ENCODE measurements around the gene LMO7.

The LMO7 gene

GRCh38 chr13:75744127-75744526 lies 108.0 kb downstream of the LMO7 start:
- TF ChIP-seq NFIC (IDR thresholded peaks at IDR 0.05) (no peak), TCF12 (IDR thresholded peaks at IDR 0.05; ENCODE audit: low read depth) (no peak), TEAD4 (IDR thresholded peaks at IDR 0.05) (no peak), CEBPB (IDR thresholded peaks at IDR 0.05) (no peak), TAF1 (IDR thresholded peaks at IDR 0.05; ENCODE audit: low read depth) (no peak), ZBTB7A (IDR thresholded peaks at IDR 0.05; ENCODE audit: low read depth) (no peak), CREB1 (IDR thresholded peaks at IDR 0.05; ENCODE audit: low read depth) (no peak), RAD21 (IDR thresholded peaks at IDR 0.05; ENCODE audit: low read depth) (no peak), YY1 (IDR thresholded peaks at IDR 0.05; ENCODE audit: low read depth) (no peak), FOXM1 (IDR thresholded peaks at IDR 0.05; ENCODE audit: borderline replicate concordance, low read depth) (no peak), MAX (IDR thresholded peaks at IDR 0.05) (no peak), EGR1 (IDR thresholded peaks at IDR 0.05) (no peak)

GRCh38 chr13:75745387-75745786 lies 109.3 kb downstream of the LMO7 start:
- no peak for TF ChIP-seq NFIC (IDR thresholded peaks at IDR 0.05)
- no peak for TF ChIP-seq FOXM1 (IDR thresholded peaks at IDR 0.05; ENCODE audit: borderline replicate concordance, low read depth)
- no peak for TF ChIP-seq YY1 (IDR thresholded peaks at IDR 0.05; ENCODE audit: low read depth)
- no peak for TF ChIP-seq REST (IDR thresholded peaks at IDR 0.05; ENCODE audit: low read depth)
- TF ChIP-seq USF1 (IDR thresholded peaks at IDR 0.05) = no peak
- no peak for TF ChIP-seq TCF12 (IDR thresholded peaks at IDR 0.05; ENCODE audit: low read depth)
- no peak for TF ChIP-seq EP300 (IDR thresholded peaks at IDR 0.05; ENCODE audit: borderline replicate concordance)
- no peak for TF ChIP-seq ZBTB7A (IDR thresholded peaks at IDR 0.05; ENCODE audit: low read depth)
- TF ChIP-seq CEBPB (IDR thresholded peaks at IDR 0.05) = no peak
- TF ChIP-seq RAD21 (IDR thresholded peaks at IDR 0.05; ENCODE audit: low read depth) = no peak
- no peak for TF ChIP-seq TEAD4 (IDR thresholded peaks at IDR 0.05)
- no peak for TF ChIP-seq MAX (IDR thresholded peaks at IDR 0.05)
- no peak for TF ChIP-seq EGR1 (IDR thresholded peaks at IDR 0.05)
- TF ChIP-seq TAF1 (IDR thresholded peaks at IDR 0.05; ENCODE audit: low read depth) = no peak
- no peak for TF ChIP-seq CREB1 (IDR thresholded peaks at IDR 0.05; ENCODE audit: low read depth)

GRCh38 chr13:75748874-75749273 lies 112.7 kb downstream of the LMO7 start:
- TF ChIP-seq EGR1 (IDR thresholded peaks at IDR 0.05) = no peak
- no peak for TF ChIP-seq EP300 (IDR thresholded peaks at IDR 0.05; ENCODE audit: borderline replicate concordance)
- no peak for TF ChIP-seq FOXM1 (IDR thresholded peaks at IDR 0.05; ENCODE audit: borderline replicate concordance, low read depth)
- no peak for TF ChIP-seq REST (IDR thresholded peaks at IDR 0.05; ENCODE audit: low read depth)
- TF ChIP-seq YY1 (IDR thresholded peaks at IDR 0.05; ENCODE audit: low read depth) = no peak
- no peak for TF ChIP-seq MAX (IDR thresholded peaks at IDR 0.05)
- TF ChIP-seq TAF1 (IDR thresholded peaks at IDR 0.05; ENCODE audit: low read depth) = no peak

GRCh38 chr13:75749407-75749806 lies 113.3 kb downstream of the LMO7 start:
- TF ChIP-seq EGR1 (IDR thresholded peaks at IDR 0.05) (no peak), USF1 (IDR thresholded peaks at IDR 0.05) (no peak), YY1 (IDR thresholded peaks at IDR 0.05; ENCODE audit: low read depth) (no peak), CEBPB (IDR thresholded peaks at IDR 0.05) (no peak), FOXM1 (IDR thresholded peaks at IDR 0.05; ENCODE audit: borderline replicate concordance, low read depth) (no peak), NFIC (IDR thresholded peaks at IDR 0.05) (no peak), TCF12 (IDR thresholded peaks at IDR 0.05; ENCODE audit: low read depth) (no peak), REST (IDR thresholded peaks at IDR 0.05; ENCODE audit: low read depth) (no peak)
